ENCODE results near the gene COMMD10.

COMMD10 gene

GRCh38 chr5:116144103-116144502 is 59.3 kb downstream of the COMMD10 start:
- in situ Hi-C loops (cut with HindIII; ENCODE audit: low sequenced_read_pairs): no loop called here
- H3K4me3 ChIP-seq (ENCODE audit: low read depth, low read length): no peak overlapping the region
- DNase-seq (ENCODE audit: low read depth): no peak
- TF ChIP-seq CTCF (IDR thresholded peaks at IDR 0.05; ENCODE audit: low read depth, low read length, missing control alignments): no peak

- TF ChIP-seq CTCF (IDR thresholded peaks at IDR 0.05; ENCODE audit: low read depth, low read length, missing control alignments): no peak
- no peak overlapping the region for H3K4me3 ChIP-seq (ENCODE audit: low read depth, low read length)
- no peak for DNase-seq (ENCODE audit: low read depth)
- in situ Hi-C loops (cut with HindIII; ENCODE audit: low sequenced_read_pairs): no loop called here
Measured at GRCh38 chr5:116144991-116145390, 60.2 kb downstream of the COMMD10 start.

GRCh38 chr5:116145416-116145815 is 60.6 kb downstream of the COMMD10 start:
- TF ChIP-seq CTCF (IDR thresholded peaks at IDR 0.05; ENCODE audit: low read depth, low read length, missing control alignments): no peak
- in situ Hi-C loops (cut with HindIII; ENCODE audit: low sequenced_read_pairs): no loop called here
- no peak overlapping the region for H3K4me3 ChIP-seq (ENCODE audit: low read depth, low read length)
- DNase-seq (ENCODE audit: low read depth): no peak

- no peak for TF ChIP-seq CTCF (IDR thresholded peaks at IDR 0.05; ENCODE audit: low read depth, low read length, missing control alignments)
- no peak overlapping the region for H3K4me3 ChIP-seq (ENCODE audit: low read depth, low read length)
- no peak for DNase-seq (ENCODE audit: low read depth)
- in situ Hi-C loops (cut with HindIII; ENCODE audit: low sequenced_read_pairs): no loop called here
Measured at GRCh38 chr5:116152169-116152568, 67.3 kb downstream of the COMMD10 start.

GRCh38 chr5:116153687-116154174 is 68.9 kb downstream of the COMMD10 start:
- in situ Hi-C loops (cut with HindIII; ENCODE audit: low sequenced_read_pairs): no loop called here
- H3K4me3 ChIP-seq (ENCODE audit: low read depth, low read length): no peak overlapping the region
- no peak for DNase-seq (ENCODE audit: low read depth)
- TF ChIP-seq CTCF (IDR thresholded peaks at IDR 0.05; ENCODE audit: low read depth, low read length, missing control alignments): no peak

- TF ChIP-seq CTCF (IDR thresholded peaks at IDR 0.05; ENCODE audit: low read depth, low read length, missing control alignments): no peak
- H3K4me3 ChIP-seq (ENCODE audit: low read depth, low read length): no peak overlapping the region
- DNase-seq (ENCODE audit: low read depth): no peak
- in situ Hi-C loops (cut with HindIII; ENCODE audit: low sequenced_read_pairs): no loop called here
Measured at GRCh38 chr5:116154252-116154651, 69.4 kb downstream of the COMMD10 start.

- no peak overlapping the region for H3K4me3 ChIP-seq (ENCODE audit: low read depth, low read length)
- TF ChIP-seq CTCF (IDR thresholded peaks at IDR 0.05; ENCODE audit: low read depth, low read length, missing control alignments): no peak
- no peak for DNase-seq (ENCODE audit: low read depth)
- in situ Hi-C loops (cut with HindIII; ENCODE audit: low sequenced_read_pairs): no loop called here
Measured at GRCh38 chr5:116154931-116155330, 70.1 kb downstream of the COMMD10 start.
